Fibroblast of the conjunctiva (primary cell): ENCODE results near the gene CYP4X1.
A peak's percentile ranks its signal among the peaks of the same experiment; 100 is the strongest.
"Not testable (repeated sequence)": the region's sequence is repeated elsewhere in the genome, so short reads cannot be mapped to it uniquely, and the experiment has no call there.

Source experiments
- DNase-seq: peaks from one replicate; pipeline ENCODE4 v3.0.0-alpha.2; 2010; ENCODE audit warnings: low read depth

The CYP4X1 gene

GRCh38 chr1:47023268-47024140 lies at the start of gene CYP4X1:
Gene CYP4X1 (plus strand): TSS chr1:47023669. CDS start chr1:47023818, 149 bp downstream.
- DNase-seq: no peak

GRCh38 chr1:46983166-46983829 lies 40.2 kb upstream of the CYP4X1 start:
- DNase-seq: no peak

GRCh38 chr1:46983830-46984586 lies 39.5 kb upstream of the CYP4X1 start:
- DNase-seq: no peak

- DNase-seq: not testable (repeated sequence)
Observed at GRCh38 chr1:46990541-46990940, 32.9 kb upstream of the CYP4X1 start.

- DNase-seq: no peak
Observed at GRCh38 chr1:46991083-46991923, 32.2 kb upstream of the CYP4X1 start.

- no peak for DNase-seq
Observed at GRCh38 chr1:46996659-46997281, 26.7 kb upstream of the CYP4X1 start.

- DNase-seq: no peak
Observed at GRCh38 chr1:47002211-47002610, 21.3 kb upstream of the CYP4X1 start.

- DNase-seq: no peak
Observed at GRCh38 chr1:47003896-47004403, 19.5 kb upstream of the CYP4X1 start.

GRCh38 chr1:47006437-47006836 lies 17.0 kb upstream of the CYP4X1 start:
- not testable (repeated sequence) for DNase-seq

GRCh38 chr1:47013293-47013692 lies 10.2 kb upstream of the CYP4X1 start:
- DNase-seq: peak; percentile 12

- no peak for DNase-seq
Observed at GRCh38 chr1:47021070-47021469, 2.4 kb upstream of the CYP4X1 start.

GRCh38 chr1:47024141-47024801 lies 802 bp downstream of the CYP4X1 start:
- DNase-seq: no peak

- DNase-seq: peak; percentile 8
Observed at GRCh38 chr1:47030170-47030805, 6.8 kb downstream of the CYP4X1 start.

GRCh38 chr1:47031059-47031458 lies 7.6 kb downstream of the CYP4X1 start:
- DNase-seq: peak; percentile 89

- DNase-seq: peak; percentile 27
Observed at GRCh38 chr1:47031585-47031984, 8.1 kb downstream of the CYP4X1 start.

GRCh38 chr1:47036764-47037163 lies 13.3 kb downstream of the CYP4X1 start:
- DNase-seq: no peak

GRCh38 chr1:47059376-47059775 lies 35.9 kb downstream of the CYP4X1 start:
- no peak for DNase-seq

- no peak for DNase-seq
Observed at GRCh38 chr1:47067097-47067594, 43.7 kb downstream of the CYP4X1 start, which contains the start of gene CYP4Z1. Gene CYP4Z1 (plus strand): TSS chr1:47067231. CDS start chr1:47067491, 260 bp downstream.

- not testable (repeated sequence) for DNase-seq
Observed at GRCh38 chr1:47069080-47069479, 45.6 kb downstream of the CYP4X1 start.
